Colon (tissue), 2 donors: ENCODE measurements around the gene BUD23.
"Not testable (repeated sequence)": the region's sequence is repeated elsewhere in the genome, so short reads cannot be mapped to it uniquely, and the experiment has no call there.

Source experiments
- FAIRE-seq: peaks from 2 replicates; lab custom pipeline; 2012; peaks lifted over from hg19 to GRCh38; lab: Jason Lieb, UNC
- donor health status: control.
- donor health status: control.

The BUD23 gene

DNA sequence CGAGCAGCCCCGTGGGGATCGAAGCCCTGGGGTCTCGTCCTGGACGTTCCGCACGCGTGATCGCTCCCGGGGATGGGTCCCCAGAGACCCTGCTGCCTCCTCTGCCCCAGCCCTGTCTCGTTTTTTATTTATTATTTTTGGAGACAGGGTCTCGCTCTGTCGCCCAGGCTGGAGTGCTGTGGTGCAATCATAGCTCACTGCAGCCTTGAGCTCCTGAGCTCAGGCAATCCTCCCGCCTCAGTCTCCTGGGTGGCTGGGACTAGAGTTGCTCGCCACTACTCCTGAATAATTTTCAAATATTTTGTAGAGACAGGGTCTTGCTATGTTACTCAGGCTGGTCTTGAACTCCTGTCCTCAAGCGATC, 36.4 kb downstream of the BUD23 start:
- no peak for FAIRE-seq

DNA sequence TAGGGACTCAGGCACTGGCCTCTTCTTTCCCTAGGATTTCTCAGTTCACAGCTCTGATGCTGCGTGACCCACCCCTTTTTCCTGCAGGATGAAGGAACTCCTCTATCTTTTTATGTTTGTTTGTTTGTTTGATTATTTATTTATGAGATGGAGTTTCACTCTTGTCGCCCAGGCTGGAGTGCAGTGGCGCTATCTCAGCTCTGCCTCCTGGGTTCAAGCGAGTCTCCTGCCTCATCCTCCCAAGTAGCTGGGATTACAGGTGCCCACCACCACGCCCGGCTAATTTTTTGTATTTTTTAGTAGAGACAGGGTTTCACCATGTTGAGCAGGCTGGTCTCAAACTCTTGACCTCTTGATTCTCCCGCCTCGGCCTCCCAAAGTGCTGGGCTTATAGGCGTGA, 37.0 kb downstream of the BUD23 start:
- FAIRE-seq: not testable (repeated sequence)

DNA sequence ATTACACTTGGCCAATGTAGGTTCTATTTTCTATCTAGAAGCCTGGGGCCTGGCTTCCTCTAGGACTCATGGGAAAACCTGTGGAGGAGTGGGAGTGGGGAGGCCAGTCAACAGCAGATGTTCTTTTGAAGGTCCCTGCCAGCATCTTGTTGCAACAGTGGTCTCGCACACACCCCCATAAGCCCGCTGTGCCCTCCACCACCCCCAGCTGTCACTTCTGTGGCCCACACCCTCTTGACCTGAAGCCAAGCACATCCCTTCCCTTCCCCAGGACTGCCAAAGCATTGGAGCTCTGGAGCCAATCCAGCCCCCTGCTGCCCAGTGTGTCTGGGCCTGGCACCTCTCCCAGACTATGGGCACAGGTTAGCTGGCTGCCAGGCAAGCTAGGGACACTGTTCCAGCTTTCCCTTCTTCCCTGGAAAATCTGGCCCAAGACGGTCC, 38.0 kb downstream of the BUD23 start:
- no peak for FAIRE-seq

DNA sequence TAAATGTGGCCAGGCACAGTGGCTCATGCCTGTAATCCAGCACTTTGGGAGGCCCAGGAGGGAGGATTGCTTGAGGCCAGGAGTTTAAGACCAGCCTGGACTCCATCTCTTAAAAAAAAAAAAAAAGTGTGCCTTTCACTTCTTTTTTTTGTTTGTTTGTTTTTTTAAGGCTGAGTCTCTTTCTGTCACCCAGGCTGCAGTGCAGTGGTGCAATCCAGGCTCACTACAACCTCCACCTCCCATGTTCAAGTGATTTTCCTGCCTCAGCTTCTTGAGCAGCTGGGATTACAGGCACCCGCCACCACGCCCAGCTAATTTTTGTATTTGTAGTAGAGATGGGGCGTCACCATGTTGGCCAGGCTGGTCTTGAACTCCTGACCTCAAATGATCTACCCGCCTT, 38.8 kb downstream of the BUD23 start:
- not testable (repeated sequence) for FAIRE-seq

DNA sequence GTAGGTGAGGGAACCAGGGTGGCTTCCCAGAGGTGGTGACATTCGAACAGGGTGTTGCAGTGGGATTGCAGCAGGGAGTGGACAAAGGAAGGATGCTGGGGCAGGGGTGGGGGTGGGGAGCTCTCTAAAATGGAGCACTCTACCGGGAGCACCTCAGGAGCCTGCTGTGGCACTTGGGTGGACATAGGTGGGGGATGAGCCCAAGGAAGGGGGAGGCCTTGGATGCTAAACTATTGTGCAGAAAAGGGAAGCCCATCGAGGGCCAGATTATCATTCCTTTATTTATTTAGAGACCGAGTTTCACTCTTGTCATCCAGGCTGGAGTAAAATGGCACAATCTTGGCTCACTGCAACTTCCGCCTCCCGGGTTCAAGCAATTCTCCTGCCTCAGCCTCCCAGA, 39.4 kb downstream of the BUD23 start:
- no peak for FAIRE-seq

DNA sequence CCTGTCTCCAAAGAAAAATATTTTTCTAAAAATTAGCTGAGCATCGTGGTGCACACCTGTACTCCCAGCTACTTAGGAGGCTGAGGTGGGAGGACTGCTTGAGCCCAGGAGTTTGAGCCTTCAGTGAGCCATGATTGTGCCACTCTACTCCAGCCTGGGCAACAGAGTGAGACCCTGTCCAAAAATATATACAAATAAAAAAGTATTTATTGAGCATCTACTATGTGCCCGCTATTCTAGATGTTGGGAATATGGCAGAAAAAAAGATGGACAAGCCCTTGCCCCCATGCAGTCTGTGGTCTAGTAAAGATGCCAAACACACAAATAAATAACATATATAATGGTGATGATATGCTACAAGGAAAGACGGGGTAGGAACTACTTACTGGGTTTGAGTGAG, 40.4 kb downstream of the BUD23 start:
- no peak for FAIRE-seq

DNA sequence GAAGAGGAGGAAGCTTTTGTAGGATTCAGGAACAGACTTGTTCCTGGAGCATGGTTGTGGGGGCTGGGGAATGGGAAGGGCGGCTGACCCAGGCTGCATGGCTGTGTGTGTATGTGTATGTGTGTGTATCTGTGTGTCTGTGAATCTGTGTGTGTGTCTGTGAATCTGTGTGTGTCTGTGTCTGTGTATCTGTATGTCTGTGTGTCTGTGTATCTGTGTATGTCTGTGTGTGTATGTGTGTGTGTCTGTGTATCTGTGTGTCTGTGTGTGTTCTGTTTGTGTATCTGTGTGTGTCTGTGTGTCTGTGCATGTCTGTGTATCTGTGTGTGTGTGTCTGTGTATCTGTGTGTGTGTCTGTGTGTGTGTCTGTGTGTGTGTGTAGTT, 42.7 kb downstream of the BUD23 start:
- FAIRE-seq: no peak

DNA sequence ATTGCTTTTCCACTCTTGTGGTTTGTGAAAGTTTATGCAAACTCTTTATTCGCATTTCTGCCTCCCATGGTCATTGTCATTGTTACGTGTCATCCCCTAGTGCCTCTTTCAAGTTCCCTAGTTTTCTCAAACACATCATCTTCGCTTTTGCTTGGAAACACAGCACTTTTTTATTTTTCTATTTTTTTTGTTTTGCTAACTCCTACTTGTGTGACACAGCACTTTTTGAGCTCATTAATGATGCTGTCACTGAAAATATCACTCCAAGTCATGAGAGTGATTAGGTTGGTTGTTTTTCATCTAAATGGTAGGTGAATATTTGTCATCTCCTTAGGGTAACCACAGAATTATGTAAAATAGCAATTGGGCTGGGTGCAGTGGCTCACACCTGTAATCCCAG, 44.6 kb downstream of the BUD23 start:
- FAIRE-seq: no peak

DNA sequence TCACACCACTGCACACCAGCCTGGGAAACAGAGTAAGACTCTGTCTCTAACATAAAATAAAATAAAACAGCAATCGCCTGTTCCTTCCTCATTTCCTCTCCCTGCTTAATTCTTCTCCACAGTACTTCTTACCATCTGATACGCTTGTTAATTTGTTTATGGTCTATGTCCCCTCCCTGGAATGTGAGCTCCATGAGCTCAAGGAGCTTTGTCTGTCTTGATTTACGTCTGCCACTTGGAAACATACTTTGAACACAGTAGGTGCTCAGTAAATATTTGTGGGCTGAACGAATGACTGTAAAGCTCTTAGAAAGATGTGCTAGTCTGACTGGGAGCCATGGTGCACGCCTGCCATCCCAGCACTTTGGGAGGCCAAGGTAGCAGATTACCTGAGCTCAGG, 45.2 kb downstream of the BUD23 start:
- FAIRE-seq: no peak

DNA sequence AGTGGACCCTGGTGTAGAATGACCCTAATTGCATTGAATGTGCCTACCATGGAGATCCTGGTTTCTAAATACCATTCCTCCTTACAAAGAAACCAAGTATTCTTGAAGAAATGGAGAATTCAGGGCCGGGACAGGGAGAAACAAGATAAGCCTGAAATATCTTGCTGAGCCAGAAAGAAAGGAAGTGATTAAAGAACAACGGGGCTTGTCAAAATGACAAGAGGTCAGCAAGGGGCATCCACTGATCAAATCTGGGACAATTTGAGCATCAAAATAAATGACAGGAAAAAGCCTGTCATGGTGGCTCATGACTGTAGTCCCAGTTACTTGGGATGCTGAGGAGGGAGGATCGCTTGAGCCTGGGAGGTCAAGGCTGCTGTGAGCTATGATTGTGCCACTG, 47.1 kb downstream of the BUD23 start:
- FAIRE-seq: no peak

DNA sequence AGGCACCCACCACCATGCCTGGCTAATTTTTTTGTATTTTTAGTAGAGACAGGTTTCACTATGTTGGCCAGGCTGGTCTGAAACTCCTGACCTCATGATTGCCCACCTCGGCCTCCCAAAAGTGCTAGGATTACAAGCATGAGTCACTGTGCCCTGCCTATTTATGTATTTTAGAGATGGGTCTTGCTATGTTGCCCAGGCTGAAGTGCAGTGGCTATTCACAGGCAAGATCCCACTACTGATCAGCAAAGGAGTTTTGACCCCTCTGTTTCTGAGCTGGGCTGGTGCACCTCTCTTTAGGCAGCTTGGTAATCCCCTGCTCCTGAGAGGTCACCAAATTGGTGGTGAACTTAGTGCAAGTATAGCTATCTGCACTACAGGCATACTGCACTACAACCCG, 49.0 kb downstream of the BUD23 start:
- no peak for FAIRE-seq

DNA sequence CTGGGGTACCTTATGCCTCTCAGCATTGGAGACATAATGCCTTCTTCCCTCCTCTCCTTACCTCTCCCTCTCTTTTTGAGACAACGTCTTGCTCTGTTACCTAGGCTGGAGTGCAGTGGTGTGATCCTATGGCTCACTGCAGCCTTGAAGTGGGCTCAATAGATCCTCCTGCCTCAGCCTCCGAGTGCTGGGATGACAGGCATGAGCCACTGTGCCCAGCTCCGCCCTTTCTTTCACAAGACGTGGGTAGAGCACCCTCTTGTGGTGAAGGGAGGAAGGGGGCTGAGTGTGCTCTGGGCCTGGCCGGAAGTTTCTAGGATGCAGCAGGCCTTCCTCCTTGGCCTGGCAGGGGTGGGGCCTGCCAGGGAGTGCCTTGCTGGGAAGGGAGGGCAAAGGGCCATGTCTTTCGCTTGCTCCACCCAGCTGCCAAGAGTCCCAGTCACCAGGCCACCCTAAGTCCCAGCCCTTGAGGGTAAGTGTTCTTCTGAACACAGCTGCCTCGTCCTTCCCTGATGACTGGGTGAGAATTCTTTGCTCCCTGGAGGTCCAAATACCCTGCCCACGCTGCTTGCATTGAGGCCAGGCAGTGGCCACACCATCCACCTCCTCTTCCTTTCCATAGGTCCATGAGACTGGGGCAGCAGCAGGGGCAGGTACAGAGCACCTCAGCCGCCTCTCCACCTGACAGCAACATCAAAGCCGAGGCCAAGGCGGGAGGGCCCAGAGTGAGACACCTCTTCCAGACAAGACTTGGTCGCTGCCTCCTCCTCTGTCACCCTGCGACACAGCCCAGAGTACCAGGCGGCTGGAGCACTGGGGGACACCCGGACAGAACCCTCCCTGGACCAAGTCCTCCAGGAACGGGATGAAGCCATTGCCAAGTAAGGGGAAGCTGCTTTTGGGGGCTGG, 51.5 kb downstream of the BUD23 start:
- FAIRE-seq: no peak

DNA sequence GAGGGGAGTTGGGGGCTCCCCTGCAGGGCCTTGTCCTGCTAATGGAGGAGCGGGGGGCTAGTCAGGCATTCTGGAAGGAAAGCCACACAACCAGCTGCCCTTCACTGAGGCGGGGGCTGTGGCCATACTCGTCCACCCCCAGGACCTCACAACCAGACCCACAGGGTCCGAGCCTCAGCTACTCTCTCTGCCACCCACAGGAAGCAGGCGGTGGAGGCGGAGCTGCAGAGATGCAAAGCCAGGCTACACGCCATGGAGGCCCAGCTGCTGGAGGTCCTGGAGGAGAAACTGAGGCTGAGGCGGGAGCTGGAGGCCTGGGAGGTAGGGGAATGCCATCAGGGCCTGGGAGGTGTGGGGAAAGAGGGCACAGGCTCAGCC, 52.1 kb downstream of the BUD23 start:
- no peak for FAIRE-seq

DNA sequence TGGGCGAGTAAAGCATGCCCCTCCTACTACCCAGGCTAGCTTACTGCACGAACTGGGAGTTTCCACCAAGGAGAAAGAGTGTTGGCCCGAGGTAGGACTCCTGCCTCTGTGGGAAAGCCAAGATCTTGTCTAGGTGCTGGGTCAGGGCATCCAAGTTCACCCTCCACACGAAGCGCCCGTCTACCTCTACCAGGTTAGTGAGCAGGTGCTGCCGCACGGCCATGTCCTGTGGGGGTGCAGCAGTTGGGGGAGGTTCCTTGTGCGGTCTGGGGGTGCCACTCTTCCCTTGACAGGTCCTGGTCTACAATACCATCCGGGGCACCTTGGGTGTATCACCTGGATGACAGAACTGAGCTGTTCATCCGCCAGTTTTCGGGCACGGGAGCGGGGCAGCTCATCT, 53.5 kb downstream of the BUD23 start:
- FAIRE-seq: no peak

DNA sequence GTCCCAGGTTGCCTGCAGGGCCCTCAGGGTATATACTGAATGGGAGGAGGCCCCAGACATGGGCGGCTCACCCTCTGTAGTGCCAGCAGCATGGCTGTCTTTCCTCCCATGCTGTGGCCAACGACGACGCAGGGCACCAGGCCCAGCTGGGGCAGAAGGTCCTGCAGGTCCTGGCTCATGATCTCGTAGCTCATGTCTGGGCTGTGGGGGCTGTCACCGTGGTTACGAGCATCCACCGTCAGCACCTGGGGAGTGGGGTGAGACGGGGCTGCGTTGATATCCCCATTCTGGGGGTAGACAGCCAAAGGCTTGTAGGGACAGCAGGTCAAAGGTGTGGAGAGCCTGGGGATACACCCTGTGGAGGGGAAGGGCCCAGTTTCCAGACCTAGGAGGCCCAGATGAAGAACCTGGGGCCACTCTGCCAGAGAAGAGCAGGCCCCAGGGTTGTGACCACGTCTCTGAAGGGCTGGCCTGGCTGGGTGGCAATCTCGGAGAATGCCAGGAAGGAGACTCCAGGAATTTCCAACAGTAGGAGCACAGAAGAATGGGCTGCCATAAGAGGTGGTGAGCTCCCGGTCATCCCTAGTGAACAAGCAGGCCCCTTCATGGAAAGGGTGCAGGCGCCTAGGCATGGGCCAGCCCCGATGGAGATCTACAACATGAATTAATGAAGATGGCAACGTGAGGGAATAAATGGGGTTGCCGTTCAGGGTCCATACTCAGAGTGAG, 54.3 kb downstream of the BUD23 start:
- FAIRE-seq: no peak

DNA sequence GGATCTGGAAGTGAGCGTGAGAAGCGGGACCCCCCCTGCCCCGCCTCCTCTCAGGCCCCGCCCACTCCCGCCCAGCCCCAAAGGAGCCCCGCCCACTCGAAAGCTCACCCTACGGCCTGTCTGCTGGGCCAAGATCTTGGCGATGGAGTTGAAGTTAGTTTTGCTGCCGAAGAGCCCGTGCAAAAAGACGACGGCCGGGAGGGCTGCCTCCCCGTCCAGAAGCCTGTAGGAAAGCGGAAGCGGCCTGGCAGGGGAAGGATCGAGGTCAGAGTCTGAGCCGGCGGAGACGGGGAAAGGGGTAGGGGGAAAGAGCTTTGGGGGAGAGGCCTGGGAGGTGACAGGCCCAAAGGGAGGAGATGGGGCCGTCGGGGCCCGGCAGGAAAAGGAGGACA, 54.8 kb downstream of the BUD23 start:
- no peak for FAIRE-seq

DNA sequence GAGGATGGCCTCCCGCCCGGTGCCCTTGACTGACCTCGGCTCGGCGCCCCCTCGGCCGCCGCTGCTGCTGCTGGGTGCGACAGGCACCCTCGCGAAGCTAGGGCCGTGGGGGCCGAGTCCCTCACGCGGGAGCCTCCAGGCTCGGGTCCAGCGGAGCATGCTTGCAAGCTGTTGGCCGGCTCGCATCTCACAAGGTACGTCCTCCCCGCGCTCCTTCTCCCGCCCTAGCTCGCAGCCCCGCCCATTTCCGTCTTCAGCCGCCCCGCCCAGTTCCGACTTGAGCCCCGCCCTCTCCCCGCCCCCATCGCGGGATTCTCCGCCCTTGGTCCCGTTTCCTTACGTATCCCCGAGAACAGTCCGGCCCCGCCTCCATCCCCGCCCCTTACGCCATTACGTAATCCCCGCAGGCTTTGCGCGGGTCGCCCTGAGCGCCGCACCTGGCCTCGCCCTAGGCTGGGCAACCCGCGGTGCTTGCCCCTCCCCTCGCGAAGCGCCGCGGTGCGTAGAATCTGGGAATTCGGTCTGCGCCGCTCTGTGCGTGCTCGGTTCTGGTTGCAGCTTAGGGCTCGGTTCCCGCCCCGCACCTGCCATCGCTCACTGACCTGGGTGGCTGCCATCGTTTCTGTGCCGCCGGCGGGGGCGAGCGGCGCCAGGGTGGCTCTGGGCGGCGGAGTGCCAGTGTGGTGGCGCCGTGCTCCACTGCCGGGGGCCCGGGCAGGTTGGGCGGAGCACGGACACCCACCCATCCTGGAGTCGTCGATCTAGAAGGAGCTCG, 55.4 kb downstream of the BUD23 start, which contains the start of gene ABHD11:
ABHD11 (minus strand) TSS at position 191 of the 775 bp plus-strand sequence; CDS start at position 159, 32 bp downstream.
- FAIRE-seq: no peak

DNA sequence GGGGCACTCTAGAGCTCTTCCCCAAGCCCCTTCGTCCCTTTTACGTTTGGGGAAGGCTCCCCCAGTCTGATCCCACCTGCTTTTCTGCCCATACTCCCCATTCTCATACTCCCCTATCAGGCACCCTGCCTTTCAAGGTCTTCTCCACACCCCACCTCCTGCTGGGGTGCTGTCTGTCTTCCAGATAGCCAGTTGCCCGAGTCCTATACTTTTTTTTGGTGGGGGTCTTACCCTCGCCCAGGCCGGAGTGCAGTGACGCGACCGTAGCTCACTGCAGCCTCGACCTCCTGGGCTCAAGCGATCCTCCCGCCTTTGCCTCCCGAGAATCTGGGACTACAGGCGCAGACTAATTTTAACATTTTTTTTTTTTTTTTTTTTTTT, 56.0 kb downstream of the BUD23 start:
- FAIRE-seq: no peak

DNA sequence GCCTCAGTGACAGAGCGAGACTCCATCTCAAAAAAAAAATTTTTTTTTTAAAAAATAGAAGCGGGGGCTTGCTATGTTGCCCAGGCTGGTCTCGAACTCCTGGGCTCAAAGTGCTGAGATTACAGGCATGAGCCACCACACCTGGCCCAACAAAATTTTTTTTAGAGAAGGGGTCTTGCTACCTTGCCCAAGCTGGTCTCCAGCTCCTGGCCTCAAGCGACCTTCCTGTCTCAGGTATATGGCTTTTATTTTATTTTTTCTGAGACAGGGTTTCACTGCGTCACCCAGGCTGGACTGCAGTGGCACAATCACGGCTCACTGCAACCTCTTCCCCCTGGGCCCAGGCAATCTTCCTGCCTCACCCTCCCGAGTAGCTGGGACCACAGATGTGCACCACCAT, 56.8 kb downstream of the BUD23 start:
- FAIRE-seq: no peak

DNA sequence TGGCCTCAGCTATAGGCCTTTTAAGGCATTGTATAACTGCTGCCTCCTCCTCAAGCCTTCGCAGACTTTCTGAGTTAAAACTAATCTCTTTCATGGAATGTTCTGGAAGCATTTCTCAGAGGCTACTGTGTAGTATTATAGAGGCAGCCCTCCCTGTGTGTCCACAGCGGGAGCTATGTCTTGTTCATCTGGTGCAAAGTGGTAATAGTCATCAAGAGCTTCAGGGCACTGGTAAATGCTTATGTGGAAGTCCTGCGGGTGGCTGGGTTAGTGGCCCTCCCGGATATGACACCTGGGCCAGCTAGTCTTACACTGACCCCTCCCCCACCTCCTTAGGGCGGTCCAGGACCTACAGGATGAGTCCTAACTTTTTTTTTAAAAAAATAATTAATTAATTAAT, 57.4 kb downstream of the BUD23 start:
- no peak for FAIRE-seq

DNA sequence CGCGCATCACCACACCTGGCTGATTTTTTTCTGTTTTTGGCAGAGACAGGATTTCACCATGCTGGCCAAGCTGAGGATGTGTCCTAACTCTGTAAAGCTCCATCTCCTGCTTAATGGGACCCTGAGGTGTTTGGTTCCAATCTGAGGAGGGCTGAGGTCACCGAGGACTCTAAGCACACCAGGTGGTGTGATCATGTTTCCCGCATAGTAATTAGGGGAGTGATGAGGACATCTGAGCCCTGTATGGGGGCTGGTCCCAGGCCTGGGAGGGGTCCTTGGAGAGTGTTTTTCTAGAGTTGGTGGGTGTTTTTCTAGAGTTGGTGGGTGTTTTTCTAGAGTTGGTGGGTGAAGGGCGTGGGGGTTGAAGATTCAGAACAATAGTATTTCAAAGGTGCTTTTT, 58.2 kb downstream of the BUD23 start:
- FAIRE-seq: no peak

DNA sequence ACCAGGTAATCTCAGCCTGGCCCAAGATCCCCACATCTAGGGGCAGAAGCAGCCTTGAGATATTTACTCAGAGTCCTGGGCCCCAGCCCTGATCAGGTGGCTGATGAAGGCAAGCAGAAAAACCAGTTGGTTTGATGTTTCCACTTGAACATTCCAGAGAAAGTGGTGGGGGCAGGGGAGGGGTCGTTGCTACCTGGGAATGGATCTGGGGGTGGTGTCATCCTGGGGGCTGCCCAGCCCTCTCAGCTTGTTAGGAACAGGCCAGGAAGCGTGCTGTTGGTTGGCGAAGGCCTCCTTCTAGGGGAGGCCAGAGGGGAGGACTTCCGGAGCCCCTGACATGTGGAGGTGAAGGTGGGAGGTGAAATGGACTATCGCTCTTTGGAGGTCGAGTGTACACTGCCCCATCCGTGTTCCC, 58.9 kb downstream of the BUD23 start:
- FAIRE-seq: no peak
